Stimulated activated CD8-positive, alpha-beta memory T cell treated with anti-CD3 and anti-CD28 coated beads, Interleukin-4, amount 100 ng/mL, for 1 hour (primary cell): ENCODE measurements around the gene DENND2A.
A peak's percentile ranks its signal among the peaks of the same experiment; 100 is the strongest.

Experiments
- DNase-seq, 2 donors: peaks; one replicate each; pipeline ENCODE4 v3.0.0-alpha.2; 2020; ENCODE audit warnings: low read depth in 2 of 2, low spot score in 1 of 2

DENND2A gene

GRCh38 chr7:140475747-140476333 lies 164.8 kb downstream of the DENND2A start:
- DNase-seq = peak in 1 of 2 donors; percentile 22
